Epithelial cell of proximal tubule (primary cell): ENCODE results near the gene STPG1. TPM values are rescaled to one million over a fixed set of nuclear protein-coding genes. Genes with fewer than 3 reads are reported as not detected.

Experiments
- DNase-seq: peaks from one replicate; pipeline ENCODE4 v3.0.0-alpha.2; 2011; ENCODE audit warnings: low read depth
- H3K4me3 ChIP-seq: 2 replicates; pipeline ENCODE4 v1.5.1; 2011; ENCODE audit warnings: low read depth, mild to moderate bottlenecking, low read length
- total RNA-seq: library from RNA; depleted of rRNA; stranded (reverse); fragments of >200 nt; gene quantifications from 2 replicates; pipeline ENCODE4 v1.2.3, GENCODE V29; 2015
- TF ChIP-seq, protein P1 (sequence below): conservative IDR thresholded peaks from 2 replicates; pipeline ENCODE4 v1.5.1; 2012; ENCODE audit warnings: low read depth, mild to moderate bottlenecking, low read length

STPG1 gene
- total RNA-seq, 1 donor from 2014 or later: 11.5 TPM

DNA sequence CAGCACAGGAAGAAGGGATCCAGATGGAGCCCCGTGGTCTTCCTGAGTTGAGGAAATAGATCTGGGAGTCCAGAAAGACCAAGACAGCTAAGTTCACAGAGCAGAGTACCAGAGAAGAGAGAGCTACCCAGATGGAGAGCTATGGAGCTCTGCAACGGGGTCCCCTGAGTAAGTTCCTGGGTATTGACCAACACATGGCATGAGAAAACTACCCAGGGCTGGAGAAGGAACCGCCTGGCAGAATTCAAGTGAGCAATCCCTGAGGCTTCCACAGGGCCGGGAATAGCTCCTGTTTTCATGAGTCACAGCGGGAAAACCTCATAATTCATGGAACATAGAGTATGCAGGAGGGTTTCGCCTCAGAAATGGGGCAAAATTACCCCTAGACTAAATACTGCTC, 19.7 kb downstream of the STPG1 start:
- DNase-seq: peak; percentile 64
- no peak overlapping the region for H3K4me3 ChIP-seq
- TF ChIP-seq, protein P1, sequence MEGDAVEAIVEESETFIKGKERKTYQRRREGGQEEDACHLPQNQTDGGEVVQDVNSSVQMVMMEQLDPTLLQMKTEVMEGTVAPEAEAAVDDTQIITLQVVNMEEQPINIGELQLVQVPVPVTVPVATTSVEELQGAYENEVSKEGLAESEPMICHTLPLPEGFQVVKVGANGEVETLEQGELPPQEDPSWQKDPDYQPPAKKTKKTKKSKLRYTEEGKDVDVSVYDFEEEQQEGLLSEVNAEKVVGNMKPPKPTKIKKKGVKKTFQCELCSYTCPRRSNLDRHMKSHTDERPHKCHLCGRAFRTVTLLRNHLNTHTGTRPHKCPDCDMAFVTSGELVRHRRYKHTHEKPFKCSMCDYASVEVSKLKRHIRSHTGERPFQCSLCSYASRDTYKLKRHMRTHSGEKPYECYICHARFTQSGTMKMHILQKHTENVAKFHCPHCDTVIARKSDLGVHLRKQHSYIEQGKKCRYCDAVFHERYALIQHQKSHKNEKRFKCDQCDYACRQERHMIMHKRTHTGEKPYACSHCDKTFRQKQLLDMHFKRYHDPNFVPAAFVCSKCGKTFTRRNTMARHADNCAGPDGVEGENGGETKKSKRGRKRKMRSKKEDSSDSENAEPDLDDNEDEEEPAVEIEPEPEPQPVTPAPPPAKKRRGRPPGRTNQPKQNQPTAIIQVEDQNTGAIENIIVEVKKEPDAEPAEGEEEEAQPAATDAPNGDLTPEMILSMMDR: no peak

DNA sequence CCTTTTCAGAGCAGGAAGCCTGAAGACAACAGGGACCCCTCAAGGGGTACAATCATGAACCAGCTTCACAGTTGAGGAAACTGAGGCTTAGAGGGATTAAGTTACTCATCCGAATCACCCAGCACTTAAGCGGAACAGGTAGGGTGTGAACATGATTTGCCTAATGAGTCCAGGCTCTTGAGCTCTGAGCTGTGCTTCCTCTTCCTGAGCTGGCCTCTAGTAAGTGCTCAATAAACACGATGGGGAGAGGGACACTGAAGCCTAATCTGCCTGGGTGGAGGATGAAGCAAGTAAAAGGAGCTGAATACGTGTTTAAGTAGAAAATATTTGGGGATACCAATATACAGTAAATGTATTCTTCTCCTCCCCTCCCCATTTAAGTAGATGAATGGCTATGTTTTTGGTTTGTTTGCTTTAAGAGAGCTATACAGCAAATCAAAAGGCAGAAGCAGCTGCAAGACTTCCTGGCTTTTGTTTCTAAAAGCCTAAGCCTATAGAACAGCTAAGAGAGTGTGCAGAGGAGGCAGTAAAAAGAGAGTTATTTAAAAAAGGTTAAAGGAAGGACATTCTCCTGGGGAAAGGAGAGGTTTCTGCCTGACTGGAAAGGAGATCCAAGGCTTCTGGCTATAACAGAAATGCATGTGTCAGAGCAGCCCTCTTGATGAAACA, 20.5 kb downstream of the STPG1 start:
- TF ChIP-seq, protein P1: no peak

DNA sequence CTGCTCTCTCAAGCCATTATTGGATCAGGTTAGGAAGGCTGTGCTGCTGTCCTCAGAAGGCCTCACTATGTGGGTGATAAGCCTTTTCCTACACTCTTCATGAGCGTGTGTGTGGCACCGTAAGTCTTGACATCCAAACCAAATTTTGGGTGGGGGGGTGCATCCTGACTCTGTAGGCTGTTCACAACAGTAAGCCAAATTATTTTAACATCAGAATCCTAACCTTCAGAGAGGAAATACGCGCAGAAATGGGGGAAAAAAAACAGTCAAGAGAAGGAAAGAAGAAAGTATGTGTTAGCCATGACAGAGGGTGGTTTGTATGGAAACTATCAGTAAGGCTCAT, 21.0 kb downstream of the STPG1 start:
- TF ChIP-seq, protein P1: no peak
- H3K4me3 ChIP-seq: no peak overlapping the region
- DNase-seq: no peak

More for the DNA sequence above, 20.5 kb downstream of the STPG1 start:
- no peak overlapping the region for H3K4me3 ChIP-seq
- no peak for DNase-seq

DNA sequence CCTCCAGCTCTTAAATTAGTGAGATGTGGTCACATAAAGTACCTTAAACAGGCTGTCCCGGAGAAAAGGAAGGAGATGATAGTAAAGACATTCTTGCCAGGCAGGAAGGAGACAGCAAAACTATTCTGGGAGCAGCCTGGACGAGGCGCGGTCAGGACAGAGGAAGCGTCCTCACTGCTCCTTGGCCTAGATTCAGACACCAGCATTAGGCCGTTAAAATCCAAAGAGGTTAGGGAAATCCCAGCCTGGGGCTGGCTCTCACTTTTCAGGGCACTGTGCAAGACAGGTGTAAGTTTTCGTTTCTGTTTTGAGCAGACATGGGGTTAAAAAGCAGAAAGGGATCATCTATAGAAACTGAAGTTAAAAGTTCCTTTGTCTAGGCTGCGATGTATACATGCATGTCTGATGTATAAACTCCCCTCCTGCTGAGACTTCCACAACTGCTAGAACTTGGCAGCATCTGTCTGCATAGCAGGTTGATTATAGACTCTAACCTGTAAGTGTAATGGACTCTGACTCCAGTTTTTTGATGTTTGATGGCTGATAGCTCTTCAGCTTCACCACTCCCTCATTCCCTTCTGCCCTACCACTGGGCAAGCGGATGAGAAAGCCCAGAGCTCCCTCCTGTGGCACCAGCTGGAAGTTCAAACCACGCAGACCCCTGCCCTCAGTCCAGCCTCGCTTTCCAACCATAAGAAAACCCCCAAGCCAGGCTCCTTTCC, 21.5 kb downstream of the STPG1 start:
- peak; percentile 19 for DNase-seq
- TF ChIP-seq, protein P1: peak; percentile 89
- H3K4me3 ChIP-seq: no peak overlapping the region

DNA sequence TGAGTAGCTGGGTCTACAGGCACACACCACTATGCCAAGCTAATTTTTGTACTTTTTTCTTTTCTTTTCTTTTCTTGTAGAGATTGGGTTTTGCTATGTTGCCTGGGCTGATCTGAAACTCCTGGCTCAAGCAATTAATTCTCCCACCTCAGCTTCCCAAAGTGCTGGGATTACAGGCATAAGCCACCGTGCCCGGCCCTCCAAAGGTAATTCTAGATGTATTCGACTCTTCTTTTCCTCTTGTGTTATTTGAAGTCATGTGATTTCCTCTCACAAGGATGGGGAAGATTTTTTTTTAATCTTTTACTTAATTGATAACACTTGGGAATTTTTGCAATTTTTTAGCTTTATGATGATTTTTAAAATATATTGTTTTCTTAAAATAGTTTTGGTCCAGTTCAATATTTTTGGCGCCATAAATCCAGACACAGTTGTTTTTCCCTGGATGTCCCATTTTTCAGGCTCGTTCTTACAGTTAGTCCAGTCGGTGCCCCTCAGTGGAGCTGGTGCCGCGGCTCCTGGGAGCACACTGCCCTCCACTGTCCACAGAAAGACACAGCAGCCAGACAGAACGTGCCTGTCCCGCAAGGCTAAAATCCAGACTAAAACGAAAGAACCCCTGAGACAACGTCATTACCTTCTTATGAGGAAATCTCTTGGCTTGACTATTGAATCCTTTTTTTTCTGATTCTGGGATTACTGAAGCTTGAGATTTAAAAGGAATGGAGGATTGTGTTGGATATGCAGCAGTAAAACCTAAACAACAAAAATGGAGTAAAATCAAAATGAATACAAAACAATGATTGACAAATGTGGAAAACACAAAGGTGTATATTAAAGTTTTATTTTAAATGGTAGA, 22.4 kb downstream of the STPG1 start:
- H3K4me3 ChIP-seq: no peak overlapping the region
- peak; percentile 49 for DNase-seq
- TF ChIP-seq, protein P1: peak; percentile 98

DNA sequence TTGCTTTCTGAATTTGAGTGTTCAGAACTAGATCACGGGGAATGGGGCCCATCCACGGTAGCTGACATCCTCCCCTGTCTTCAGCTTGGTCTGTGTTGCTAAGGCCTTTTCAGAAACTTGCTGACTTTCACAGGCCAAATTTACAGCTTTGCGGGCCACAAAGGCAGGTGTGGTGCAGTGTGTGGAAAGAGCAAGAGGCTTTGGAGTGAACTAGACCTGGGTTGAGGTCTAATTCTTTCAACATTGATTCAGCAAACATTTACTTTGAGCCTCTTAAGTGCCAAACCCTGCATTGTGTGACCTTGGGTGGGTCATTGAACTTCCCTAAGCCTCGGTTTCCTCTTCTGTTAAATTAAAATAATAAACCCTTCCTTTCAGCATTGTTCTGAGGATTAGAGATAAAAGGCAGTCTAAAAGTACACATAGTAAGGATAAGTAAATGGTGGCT, 24.3 kb downstream of the STPG1 start:
- DNase-seq: no peak
- TF ChIP-seq, protein P1: no peak
- H3K4me3 ChIP-seq: no peak overlapping the region
